Coronary artery (tissue), 2 donors: Measurements from ENCODE around the gene CYBC1.

Source experiments
- DNase-seq: peaks from one replicate; pipeline ENCODE4 v3.0.0-alpha.2; 2017; ENCODE audit warnings: low spot score
- H3K27ac ChIP-seq, 2 donors: fragments of 200-600 bp; sonication (generic); one replicate each; pipeline ENCODE4 v1.5.1; 2016 to 2019
- H3K4me3 ChIP-seq: fragments of 200-600 bp; sonication (generic); 2 replicates; pipeline ENCODE4 v1.5.1; 2016; ENCODE audit warnings: mild to moderate bottlenecking, moderate library complexity
- TF ChIP-seq, protein P1 (sequence below): fragments of 200-600 bp; sonication (generic); IDR thresholded peaks from one replicate; pipeline ENCODE4 v1.5.1; 2019; ENCODE audit warnings: antibody characterized with exemption

Gene CYBC1

GRCh38 chr17:82399041-82399441 is 51.5 kb downstream of the CYBC1 start:
- TF ChIP-seq, protein P1, sequence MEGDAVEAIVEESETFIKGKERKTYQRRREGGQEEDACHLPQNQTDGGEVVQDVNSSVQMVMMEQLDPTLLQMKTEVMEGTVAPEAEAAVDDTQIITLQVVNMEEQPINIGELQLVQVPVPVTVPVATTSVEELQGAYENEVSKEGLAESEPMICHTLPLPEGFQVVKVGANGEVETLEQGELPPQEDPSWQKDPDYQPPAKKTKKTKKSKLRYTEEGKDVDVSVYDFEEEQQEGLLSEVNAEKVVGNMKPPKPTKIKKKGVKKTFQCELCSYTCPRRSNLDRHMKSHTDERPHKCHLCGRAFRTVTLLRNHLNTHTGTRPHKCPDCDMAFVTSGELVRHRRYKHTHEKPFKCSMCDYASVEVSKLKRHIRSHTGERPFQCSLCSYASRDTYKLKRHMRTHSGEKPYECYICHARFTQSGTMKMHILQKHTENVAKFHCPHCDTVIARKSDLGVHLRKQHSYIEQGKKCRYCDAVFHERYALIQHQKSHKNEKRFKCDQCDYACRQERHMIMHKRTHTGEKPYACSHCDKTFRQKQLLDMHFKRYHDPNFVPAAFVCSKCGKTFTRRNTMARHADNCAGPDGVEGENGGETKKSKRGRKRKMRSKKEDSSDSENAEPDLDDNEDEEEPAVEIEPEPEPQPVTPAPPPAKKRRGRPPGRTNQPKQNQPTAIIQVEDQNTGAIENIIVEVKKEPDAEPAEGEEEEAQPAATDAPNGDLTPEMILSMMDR: no peak
- DNase-seq: no peak
- Histone ChIP-seq H3K4me3 (no peak overlapping the region), H3K27ac (no peak overlapping the region)

- TF ChIP-seq, protein P1: no peak
- H3K27ac ChIP-seq: no peak overlapping the region
- DNase-seq: no peak
- H3K4me3 ChIP-seq: no peak overlapping the region
Measured at GRCh38 chr17:82397449-82398335, 52.9 kb downstream of the CYBC1 start.

DNA sequence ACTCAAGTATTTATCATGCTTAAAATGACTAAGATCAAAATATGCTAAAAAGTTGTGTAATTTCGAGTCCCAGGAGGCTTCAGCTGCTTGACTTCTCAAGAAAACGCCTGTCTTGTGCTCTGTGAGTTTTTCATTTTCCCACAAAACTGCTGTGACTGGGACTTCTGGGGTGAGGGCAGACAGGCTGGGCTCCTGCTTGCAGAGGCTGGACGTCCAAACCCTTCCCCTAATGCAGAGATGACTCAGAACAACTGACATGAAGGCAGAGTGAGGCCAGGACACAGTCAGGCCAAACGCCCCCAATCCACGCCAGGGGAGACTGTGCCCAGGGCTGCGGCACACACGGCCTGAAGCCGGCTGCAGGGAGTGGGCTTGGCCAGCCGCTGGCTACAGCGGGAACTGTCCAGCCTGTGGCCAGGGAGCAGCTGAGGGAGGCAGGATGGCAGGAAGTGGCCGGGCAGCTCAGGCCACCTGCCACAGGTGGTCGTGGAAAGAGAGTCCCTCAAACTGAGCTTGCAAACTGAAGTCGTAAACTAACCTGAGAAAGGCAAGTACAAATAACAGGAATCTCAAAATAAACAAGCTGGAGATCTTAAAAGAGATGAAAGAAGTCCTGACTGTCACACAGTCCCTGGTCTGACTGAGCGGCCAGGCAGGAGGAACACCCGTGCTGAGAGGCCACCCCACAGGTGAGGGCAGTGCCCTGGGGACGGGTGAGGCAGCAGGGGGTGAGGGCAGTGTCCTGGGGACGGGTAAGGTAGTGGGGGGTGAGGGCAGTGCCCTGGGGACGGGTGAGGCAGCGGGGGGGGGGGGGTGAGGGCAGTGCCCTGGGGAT is 53.7 kb downstream of the CYBC1 start:
- TF ChIP-seq, protein P1: no peak
- H3K27ac ChIP-seq: no peak overlapping the region
- no peak for DNase-seq
- no peak overlapping the region for H3K4me3 ChIP-seq

GRCh38 chr17:82394278-82394677 is 56.3 kb downstream of the CYBC1 start:
- TF ChIP-seq, protein P1: no peak
- Histone ChIP-seq H3K27ac (no peak overlapping the region), H3K4me3 (no peak overlapping the region)
- DNase-seq: no peak

DNA sequence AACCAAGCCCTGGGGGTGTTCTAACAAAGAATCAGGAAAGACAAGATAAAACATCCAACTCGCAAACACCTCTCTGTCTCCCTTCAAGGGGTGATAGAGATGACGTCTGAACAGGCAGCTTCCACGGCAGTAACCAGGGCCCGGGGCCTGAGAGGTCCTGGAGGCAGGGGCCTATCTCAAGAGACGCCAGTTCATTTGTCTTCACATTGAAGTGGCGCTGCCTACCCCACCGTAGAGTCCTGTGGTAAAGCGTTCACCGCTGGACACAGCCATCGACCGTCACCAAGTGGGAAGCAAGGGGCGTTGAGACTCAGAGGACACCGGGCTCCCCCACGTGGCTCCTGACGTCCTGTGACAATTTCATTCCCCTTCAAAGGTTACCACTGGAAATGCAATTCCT is 57.6 kb downstream of the CYBC1 start:
- H3K27ac ChIP-seq: no peak overlapping the region
- TF ChIP-seq, protein P1: no peak

More for the DNA sequence above, 57.6 kb downstream of the CYBC1 start:
- no peak for DNase-seq
- no peak overlapping the region for H3K4me3 ChIP-seq
